ENCODE measurements around the gene SUSD1.
A peak's percentile ranks its signal among the peaks of the same experiment; 100 is the strongest.

Gene SUSD1

DNA sequence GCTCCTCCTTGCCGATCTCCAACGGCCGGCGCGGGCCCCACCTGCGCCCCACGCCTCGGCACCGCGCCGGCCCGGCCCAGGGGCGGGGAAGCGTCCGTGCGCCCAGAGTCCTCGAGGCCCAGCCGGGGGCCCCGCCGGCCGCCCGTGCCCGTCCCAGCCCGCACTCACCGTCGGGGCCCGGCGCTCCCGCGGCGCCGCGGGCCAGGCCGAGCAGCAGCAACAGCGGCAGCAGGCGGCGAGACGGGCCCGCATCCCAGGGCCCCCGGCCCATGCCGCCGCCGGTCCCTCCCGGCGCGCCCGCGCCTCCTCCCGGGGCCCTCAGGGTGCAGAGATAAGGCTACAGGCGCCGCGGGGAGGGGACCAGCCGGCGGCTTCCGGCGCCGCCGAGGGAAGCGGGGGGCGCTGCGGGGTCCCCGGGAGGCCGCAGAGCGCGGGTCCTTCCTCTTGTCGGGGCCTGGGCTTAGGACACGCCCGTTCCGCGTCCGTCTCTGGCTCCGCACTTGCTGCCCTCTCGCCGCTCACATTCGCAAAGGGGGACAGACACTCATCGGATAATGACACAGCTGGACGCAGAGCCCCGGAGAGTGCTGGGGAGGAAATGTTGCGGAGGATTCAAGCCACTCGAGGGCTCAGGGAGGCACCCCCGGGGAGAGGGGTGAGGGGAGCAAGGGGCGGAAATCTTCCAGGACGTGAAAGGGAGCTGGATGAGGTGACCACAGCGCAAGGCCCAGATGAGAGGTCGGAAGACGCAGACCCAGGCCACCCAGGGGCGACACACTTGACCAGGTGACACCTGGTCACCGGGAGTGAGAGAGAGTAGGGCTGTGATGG is at the start of gene SUSD1:
Gene SUSD1, minus strand, starts transcription at position 333 of the 831 bp plus-strand sequence. Its CDS starts 62 bp downstream, at position 271.
- Histone ChIP-seq H3K36me3 (ENCODE audit: control insufficient read depth in 1 of 2, insufficient read depth in 2 of 2, low read length in 2 of 2) (no peaks in the 10 kb centered on the region), H3K27me3 (ENCODE audit: control insufficient read depth in 1 of 2, insufficient read depth in 2 of 2, low read length in 2 of 2) (no peaks in the 10 kb centered on the region), H3K4me1 (ENCODE audit: control insufficient read depth in 1 of 2, insufficient read depth in 2 of 2, low read length in 2 of 2) (peaks cover 36 to 52% of the 10 kb centered on the region in 2 donors), H3K4me3 (ENCODE audit: low read depth in 1 of 2, low read length in 2 of 2) (peak within 1 kb of the TSS; percentile 64 to 71), H3K9ac (ENCODE audit: low read depth in 1 of 2, low read length in 2 of 2) (peak within 1 kb of the TSS; percentile 67 to 85), H3K9me3 (ENCODE audit: control insufficient read depth in 1 of 2, low read length in 2 of 2) (no peaks in the 10 kb centered on the region), H3K27ac (ENCODE audit: low read depth, low read length) (peak within 1 kb of the TSS; percentile 59)

DNA sequence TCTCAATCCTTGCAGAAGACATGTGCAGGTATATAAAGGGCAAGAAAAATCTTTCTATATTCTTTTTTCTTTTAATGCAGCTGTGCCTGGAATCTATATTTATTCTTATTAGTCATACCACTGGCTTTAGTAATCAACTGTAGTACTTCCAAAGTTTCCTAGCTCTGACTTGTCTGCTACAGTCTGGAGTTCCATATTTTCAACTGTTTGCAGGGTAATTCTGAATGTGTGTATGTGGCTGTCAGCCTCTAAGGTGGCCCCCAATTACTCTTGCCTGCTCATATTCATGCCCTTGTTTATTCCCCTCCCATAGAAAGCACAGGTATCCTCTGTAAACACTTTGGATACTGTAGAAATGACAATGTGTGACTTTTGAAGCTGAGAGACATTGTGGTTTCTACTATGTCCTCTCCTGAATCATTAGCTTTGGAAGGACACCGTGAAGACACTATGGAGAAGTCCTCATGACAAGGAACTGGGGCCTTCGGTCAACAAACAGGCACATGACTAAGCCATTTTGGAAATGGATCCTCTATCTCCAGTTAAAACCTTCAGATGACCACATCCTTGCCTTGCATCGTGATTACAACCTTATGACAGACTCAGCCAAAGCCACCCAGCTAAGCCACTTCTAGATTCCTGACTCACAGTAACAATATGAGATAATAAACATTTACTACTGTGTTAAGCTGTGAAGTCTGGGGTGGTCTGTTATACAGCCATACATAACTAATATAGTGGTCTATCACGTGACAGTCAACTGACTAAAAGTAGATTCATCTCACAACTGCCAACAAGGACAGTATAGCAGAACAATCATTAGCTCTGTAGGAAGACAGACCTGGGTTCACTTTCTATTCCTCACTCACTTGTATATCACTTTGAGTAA is 49.5 kb upstream of the SUSD1 start:
- Histone ChIP-seq H3K9me3 (ENCODE audit: control insufficient read depth in 1 of 2, low read length in 2 of 2) (no peaks in the 10 kb centered on the region), H3K4me1 (ENCODE audit: control insufficient read depth in 1 of 2, insufficient read depth in 2 of 2, low read length in 2 of 2) (no peaks in the 10 kb centered on the region), H3K4me3 (ENCODE audit: low read depth in 1 of 2, low read length in 2 of 2) (no peak overlapping the region), H3K27ac (ENCODE audit: low read depth, low read length) (no peak overlapping the region), H3K36me3 (ENCODE audit: control insufficient read depth in 1 of 2, insufficient read depth in 2 of 2, low read length in 2 of 2) (peaks cover 29 to 59% of the 10 kb centered on the region in 2 donors), H3K9ac (ENCODE audit: low read depth in 1 of 2, low read length in 2 of 2) (no peak overlapping the region), H3K27me3 (ENCODE audit: control insufficient read depth in 1 of 2, insufficient read depth in 2 of 2, low read length in 2 of 2) (no peaks in the 10 kb centered on the region)

GRCh38 chr9:112218908-112219307 is 43.8 kb upstream of the SUSD1 start:
- peaks cover 10 to 38% of the 10 kb centered on the region in 2 donors for H3K36me3 ChIP-seq (ENCODE audit: control insufficient read depth in 1 of 2, insufficient read depth in 2 of 2, low read length in 2 of 2)
- H3K4me3 ChIP-seq (ENCODE audit: low read depth in 1 of 2, low read length in 2 of 2), result no peak overlapping the region

DNA sequence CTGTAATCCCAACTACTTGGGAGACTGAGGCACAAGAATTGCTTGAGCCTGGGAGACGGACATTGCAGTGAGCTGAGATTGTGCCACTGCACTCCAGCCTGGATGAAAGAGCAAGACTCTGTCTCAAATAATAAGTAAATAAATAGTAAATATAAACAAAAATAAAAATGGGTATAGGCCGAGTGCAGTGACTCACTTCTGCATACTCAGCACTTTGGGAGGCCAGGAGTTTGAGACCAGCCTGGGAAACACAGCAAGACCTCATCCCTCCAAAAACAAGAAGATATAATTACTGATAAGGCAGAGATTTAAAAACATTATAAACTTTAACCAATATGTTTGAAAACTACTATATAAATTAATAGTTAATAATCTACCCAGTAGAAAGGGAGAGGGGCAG is 37.8 kb upstream of the SUSD1 start:
- Histone ChIP-seq H3K4me3 (ENCODE audit: low read depth in 1 of 2, low read length in 2 of 2) (no peak overlapping the region), H3K9me3 (ENCODE audit: control insufficient read depth in 1 of 2, low read length in 2 of 2) (peaks cover 0 to 4% of the 10 kb centered on the region in 2 donors), H3K27me3 (ENCODE audit: control insufficient read depth in 1 of 2, insufficient read depth in 2 of 2, low read length in 2 of 2) (no peaks in the 10 kb centered on the region), H3K4me1 (ENCODE audit: control insufficient read depth in 1 of 2, insufficient read depth in 2 of 2, low read length in 2 of 2) (no peaks in the 10 kb centered on the region), H3K9ac (ENCODE audit: low read depth in 1 of 2, low read length in 2 of 2) (no peak overlapping the region), H3K27ac (ENCODE audit: low read depth, low read length) (no peak overlapping the region), H3K36me3 (ENCODE audit: control insufficient read depth in 1 of 2, insufficient read depth in 2 of 2, low read length in 2 of 2) (peaks cover 26 to 42% of the 10 kb centered on the region in 2 donors)

More at GRCh38 chr9:112218908-112219307, 43.8 kb upstream of the SUSD1 start:
- Histone ChIP-seq H3K27me3 (ENCODE audit: control insufficient read depth in 1 of 2, insufficient read depth in 2 of 2, low read length in 2 of 2) (no peaks in the 10 kb centered on the region), H3K4me1 (ENCODE audit: control insufficient read depth in 1 of 2, insufficient read depth in 2 of 2, low read length in 2 of 2) (no peaks in the 10 kb centered on the region), H3K9me3 (ENCODE audit: control insufficient read depth in 1 of 2, low read length in 2 of 2) (no peaks in the 10 kb centered on the region), H3K27ac (ENCODE audit: low read depth, low read length) (no peak overlapping the region), H3K9ac (ENCODE audit: low read depth in 1 of 2, low read length in 2 of 2) (no peak overlapping the region)

DNA sequence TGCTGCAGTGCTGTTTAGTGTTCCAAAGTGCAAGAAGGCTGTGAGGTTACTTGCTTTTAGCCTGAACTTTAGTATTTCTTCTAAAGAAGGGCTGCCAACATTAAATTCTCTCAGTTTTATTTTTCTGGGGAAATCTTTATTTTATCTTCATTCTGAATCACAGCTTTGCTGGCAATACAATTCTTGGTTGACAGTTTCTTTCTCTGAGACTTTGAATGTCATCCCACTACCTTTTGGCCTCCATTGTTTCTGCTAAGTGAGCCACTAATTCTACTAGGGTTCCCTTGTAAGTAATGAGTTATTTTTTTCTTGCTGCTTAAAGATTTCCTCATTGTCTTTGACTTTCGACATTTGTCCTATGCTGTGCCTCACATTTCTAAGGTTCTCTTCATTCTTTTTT is 32.4 kb upstream of the SUSD1 start:
- Histone ChIP-seq H3K27me3 (ENCODE audit: control insufficient read depth in 1 of 2, insufficient read depth in 2 of 2, low read length in 2 of 2) (no peaks in the 10 kb centered on the region), H3K9ac (ENCODE audit: low read depth in 1 of 2, low read length in 2 of 2) (no peak overlapping the region), H3K4me1 (ENCODE audit: control insufficient read depth in 1 of 2, insufficient read depth in 2 of 2, low read length in 2 of 2) (no peaks in the 10 kb centered on the region), H3K9me3 (ENCODE audit: control insufficient read depth in 1 of 2, low read length in 2 of 2) (peaks cover 0 to 13% of the 10 kb centered on the region in 2 donors), H3K4me3 (ENCODE audit: low read depth in 1 of 2, low read length in 2 of 2) (no peak overlapping the region), H3K36me3 (ENCODE audit: control insufficient read depth in 1 of 2, insufficient read depth in 2 of 2, low read length in 2 of 2) (peaks cover 20 to 25% of the 10 kb centered on the region in 2 donors), H3K27ac (ENCODE audit: low read depth, low read length) (no peak overlapping the region)

GRCh38 chr9:112203536-112203935 is 28.4 kb upstream of the SUSD1 start:
- H3K36me3 ChIP-seq (ENCODE audit: control insufficient read depth in 1 of 2, insufficient read depth in 2 of 2, low read length in 2 of 2), result peaks cover 1 to 9% of the 10 kb centered on the region in 2 donors
- no peak overlapping the region for H3K4me3 ChIP-seq (ENCODE audit: low read depth in 1 of 2, low read length in 2 of 2)
- no peaks in the 10 kb centered on the region for H3K27me3 ChIP-seq (ENCODE audit: control insufficient read depth in 1 of 2, insufficient read depth in 2 of 2, low read length in 2 of 2)
- no peak overlapping the region for H3K27ac ChIP-seq (ENCODE audit: low read depth, low read length)
- H3K4me1 ChIP-seq (ENCODE audit: control insufficient read depth in 1 of 2, insufficient read depth in 2 of 2, low read length in 2 of 2), result no peaks in the 10 kb centered on the region
- H3K9me3 ChIP-seq (ENCODE audit: control insufficient read depth in 1 of 2, low read length in 2 of 2), result peaks cover 0 to 13% of the 10 kb centered on the region in 2 donors
- no peak overlapping the region for H3K9ac ChIP-seq (ENCODE audit: low read depth in 1 of 2, low read length in 2 of 2)

DNA sequence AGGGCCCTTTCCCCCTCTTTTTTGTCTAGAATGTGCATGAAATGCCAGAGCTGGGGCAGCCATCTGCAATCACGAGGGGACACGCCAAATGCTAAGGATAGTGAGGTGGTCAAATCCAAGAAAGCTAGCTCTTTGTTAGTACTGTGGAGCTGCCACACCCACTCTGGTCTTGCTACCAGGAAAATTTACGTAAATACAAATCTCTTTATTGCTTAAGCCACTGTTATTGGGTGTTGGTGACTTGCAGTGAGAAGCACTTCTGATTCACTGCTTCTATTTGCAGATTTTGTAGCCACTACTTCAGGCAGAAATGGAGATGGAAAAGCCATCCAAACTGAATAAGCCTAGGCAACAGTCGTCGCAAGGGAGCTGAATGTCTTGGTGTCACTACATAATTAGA is 25.6 kb upstream of the SUSD1 start:
- H3K36me3 ChIP-seq (ENCODE audit: control insufficient read depth in 1 of 2, insufficient read depth in 2 of 2, low read length in 2 of 2), result no peaks in the 10 kb centered on the region
- H3K4me1 ChIP-seq (ENCODE audit: control insufficient read depth in 1 of 2, insufficient read depth in 2 of 2, low read length in 2 of 2), result no peaks in the 10 kb centered on the region
- H3K27me3 ChIP-seq (ENCODE audit: control insufficient read depth in 1 of 2, insufficient read depth in 2 of 2, low read length in 2 of 2), result no peaks in the 10 kb centered on the region
- no peaks in the 10 kb centered on the region for H3K9me3 ChIP-seq (ENCODE audit: control insufficient read depth in 1 of 2, low read length in 2 of 2)
- H3K4me3 ChIP-seq (ENCODE audit: low read depth in 1 of 2, low read length in 2 of 2), result no peak overlapping the region
- H3K27ac ChIP-seq (ENCODE audit: low read depth, low read length), result no peak overlapping the region
- no peak overlapping the region for H3K9ac ChIP-seq (ENCODE audit: low read depth in 1 of 2, low read length in 2 of 2)

- Histone ChIP-seq H3K4me3 (ENCODE audit: low read depth in 1 of 2, low read length in 2 of 2) (no peak overlapping the region), H3K9ac (ENCODE audit: low read depth in 1 of 2, low read length in 2 of 2) (no peak overlapping the region), H3K27me3 (ENCODE audit: control insufficient read depth in 1 of 2, insufficient read depth in 2 of 2, low read length in 2 of 2) (no peaks in the 10 kb centered on the region), H3K36me3 (ENCODE audit: control insufficient read depth in 1 of 2, insufficient read depth in 2 of 2, low read length in 2 of 2) (no peaks in the 10 kb centered on the region), H3K4me1 (ENCODE audit: control insufficient read depth in 1 of 2, insufficient read depth in 2 of 2, low read length in 2 of 2) (no peaks in the 10 kb centered on the region), H3K27ac (ENCODE audit: low read depth, low read length) (no peak overlapping the region), H3K9me3 (ENCODE audit: control insufficient read depth in 1 of 2, low read length in 2 of 2) (no peaks in the 10 kb centered on the region)
Observed at GRCh38 chr9:112198646-112199045, 23.5 kb upstream of the SUSD1 start.

- Histone ChIP-seq H3K9me3 (ENCODE audit: control insufficient read depth in 1 of 2, low read length in 2 of 2) (no peaks in the 10 kb centered on the region), H3K4me1 (ENCODE audit: control insufficient read depth in 1 of 2, insufficient read depth in 2 of 2, low read length in 2 of 2) (no peaks in the 10 kb centered on the region), H3K27me3 (ENCODE audit: control insufficient read depth in 1 of 2, insufficient read depth in 2 of 2, low read length in 2 of 2) (no peaks in the 10 kb centered on the region), H3K36me3 (ENCODE audit: control insufficient read depth in 1 of 2, insufficient read depth in 2 of 2, low read length in 2 of 2) (no peaks in the 10 kb centered on the region), H3K9ac (ENCODE audit: low read depth in 1 of 2, low read length in 2 of 2) (no peak overlapping the region), H3K4me3 (ENCODE audit: low read depth in 1 of 2, low read length in 2 of 2) (no peak overlapping the region), H3K27ac (ENCODE audit: low read depth, low read length) (no peak overlapping the region)
Observed at GRCh38 chr9:112194969-112195431, 19.9 kb upstream of the SUSD1 start.

All from duodenal mucosa (tissue), 2 donors.